ENCODE results near the gene KIF7.
A peak's percentile ranks its signal among the peaks of the same experiment; 100 is the strongest.

The KIF7 gene

DNA sequence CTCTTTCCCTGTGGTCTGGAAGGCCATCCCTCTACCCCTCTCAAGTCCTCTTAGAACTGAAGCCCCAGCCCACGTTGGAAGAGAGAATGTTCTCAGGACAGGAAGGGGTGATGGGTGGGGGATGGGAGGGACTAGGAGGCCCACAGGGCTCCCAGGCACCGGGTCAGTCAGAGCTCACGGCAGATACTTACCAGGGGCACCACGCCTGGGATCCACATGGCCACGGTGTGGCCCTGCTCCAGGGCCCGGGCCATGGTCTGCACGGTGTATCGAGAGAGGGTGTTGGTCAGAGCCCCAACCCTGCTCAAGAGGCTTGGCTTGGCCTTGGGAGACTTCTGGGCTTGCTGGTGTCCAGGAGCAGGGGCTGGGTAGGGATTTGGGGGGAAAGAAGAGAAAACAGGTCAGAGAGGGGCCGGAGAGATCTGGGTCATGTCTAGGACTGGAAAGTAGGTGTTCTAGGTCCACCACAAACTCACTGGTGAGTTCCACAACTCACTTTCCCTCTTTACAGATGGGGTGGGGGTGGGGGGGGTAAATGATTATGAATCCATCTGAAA is 14.1 kb upstream of the KIF7 start:
- H3K36me3 ChIP-seq (ENCODE audit: control insufficient read depth in 1 of 2, insufficient read depth in 2 of 2, low read length in 2 of 2), result no peaks in the 10 kb centered on the region
- H3K27ac ChIP-seq (ENCODE audit: low read length), result no peak overlapping the region
- no peaks in the 10 kb centered on the region for H3K27me3 ChIP-seq (ENCODE audit: low read depth, low read length)
- no peak overlapping the region for H3K4me3 ChIP-seq (ENCODE audit: low read depth in 1 of 2, low read length in 2 of 2)
- no peaks in the 10 kb centered on the region for H3K9me3 ChIP-seq (ENCODE audit: control insufficient read depth in 1 of 2, low read length in 2 of 2)
- H3K4me1 ChIP-seq (ENCODE audit: control insufficient read depth in 1 of 2, insufficient read depth in 2 of 2, low read length in 2 of 2), result peaks cover 0 to 7% of the 10 kb centered on the region in 2 donors

DNA sequence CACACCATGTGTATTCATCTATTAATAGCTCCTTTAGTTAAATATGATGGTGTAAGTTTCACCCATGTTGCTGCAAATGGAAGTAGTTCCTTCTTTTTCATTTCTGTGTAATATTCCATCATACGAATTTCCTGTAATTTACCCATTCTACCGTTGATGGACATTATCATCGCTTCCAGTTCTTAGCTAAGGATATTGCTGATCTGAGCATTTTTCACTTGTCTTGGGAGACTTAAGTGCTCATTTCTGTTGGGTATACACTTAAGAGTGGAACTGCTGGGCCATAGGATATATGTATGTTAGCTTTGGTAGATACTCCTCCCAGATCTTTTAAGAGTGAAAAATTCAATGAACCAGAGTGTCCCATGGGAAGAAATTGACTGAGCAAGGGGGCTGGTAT is 12.9 kb upstream of the KIF7 start:
- no peak overlapping the region for H3K27ac ChIP-seq (ENCODE audit: low read length)

DNA sequence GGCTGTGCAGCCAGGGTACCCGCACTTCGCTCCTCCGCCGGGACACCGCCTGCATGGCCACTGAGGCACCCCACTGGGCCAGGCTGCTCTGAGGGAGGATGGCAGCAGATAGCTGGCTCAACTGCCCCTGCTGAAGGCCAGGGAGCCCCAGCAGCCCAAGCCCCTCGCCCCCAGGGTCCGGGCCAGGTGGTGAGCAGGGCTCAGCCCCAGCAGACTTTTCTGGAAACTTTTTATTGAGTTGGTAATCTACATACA is 12.4 kb upstream of the KIF7 start:
- Histone ChIP-seq H3K27me3 (ENCODE audit: low read depth, low read length) (no peaks in the 10 kb centered on the region), H3K9me3 (ENCODE audit: control insufficient read depth in 1 of 2, low read length in 2 of 2) (no peaks in the 10 kb centered on the region), H3K27ac (ENCODE audit: low read length) (no peak overlapping the region), H3K4me1 (ENCODE audit: control insufficient read depth in 1 of 2, insufficient read depth in 2 of 2, low read length in 2 of 2) (peaks cover 2 to 8% of the 10 kb centered on the region in 2 donors), H3K36me3 (ENCODE audit: control insufficient read depth in 1 of 2, insufficient read depth in 2 of 2, low read length in 2 of 2) (no peaks in the 10 kb centered on the region), H3K4me3 (ENCODE audit: low read depth in 1 of 2, low read length in 2 of 2) (no peak overlapping the region)

More for the DNA sequence above, 12.9 kb upstream of the KIF7 start:
- no peaks in the 10 kb centered on the region for H3K9me3 ChIP-seq (ENCODE audit: control insufficient read depth in 1 of 2, low read length in 2 of 2)
- no peaks in the 10 kb centered on the region for H3K27me3 ChIP-seq (ENCODE audit: low read depth, low read length)
- no peaks in the 10 kb centered on the region for H3K36me3 ChIP-seq (ENCODE audit: control insufficient read depth in 1 of 2, insufficient read depth in 2 of 2, low read length in 2 of 2)
- peaks cover 0 to 8% of the 10 kb centered on the region in 2 donors for H3K4me1 ChIP-seq (ENCODE audit: control insufficient read depth in 1 of 2, insufficient read depth in 2 of 2, low read length in 2 of 2)
- H3K4me3 ChIP-seq (ENCODE audit: low read depth in 1 of 2, low read length in 2 of 2), result no peak overlapping the region

DNA sequence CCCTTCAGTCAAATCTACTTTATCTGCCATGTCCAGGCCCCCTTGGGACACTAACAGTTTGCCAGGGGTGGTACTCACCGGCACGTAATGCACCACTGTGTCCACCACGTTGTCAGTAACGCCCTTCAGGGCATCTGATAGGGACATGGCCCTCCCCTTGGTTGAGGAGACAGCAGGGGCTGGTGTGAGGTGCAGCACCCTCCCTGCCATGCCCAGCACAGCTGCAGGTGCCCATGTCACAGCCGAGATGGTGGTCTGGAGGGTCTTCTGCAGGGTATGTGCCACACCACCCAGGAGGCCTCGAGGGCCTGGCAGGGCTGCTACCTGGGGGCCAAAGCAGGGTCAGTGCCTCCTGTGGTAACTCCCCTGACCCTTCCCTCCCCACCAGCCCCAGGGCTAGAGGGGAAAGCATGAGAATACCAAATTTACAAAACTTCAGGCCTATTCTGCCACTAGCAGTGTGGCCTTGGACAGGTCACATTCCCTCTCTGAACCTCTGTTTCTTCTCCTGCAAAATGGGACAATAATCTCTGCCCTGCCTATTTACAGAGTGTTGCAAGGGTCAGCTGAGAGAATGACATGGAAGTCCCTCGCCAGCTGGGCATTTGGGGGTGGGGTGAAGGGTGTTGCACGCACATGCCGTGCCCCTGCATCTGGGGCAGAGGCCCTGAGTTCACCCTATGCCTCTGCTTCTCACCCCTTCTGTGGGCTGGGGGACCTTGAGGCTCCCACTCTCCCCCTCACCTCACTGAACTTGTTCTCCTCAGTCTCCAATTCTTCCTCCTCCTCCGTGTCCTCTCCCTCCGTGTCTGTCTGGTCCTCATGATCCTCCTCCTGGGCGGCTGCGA is 11.8 kb upstream of the KIF7 start:
- H3K36me3 ChIP-seq (ENCODE audit: control insufficient read depth in 1 of 2, insufficient read depth in 2 of 2, low read length in 2 of 2), result no peaks in the 10 kb centered on the region
- H3K4me1 ChIP-seq (ENCODE audit: control insufficient read depth in 1 of 2, insufficient read depth in 2 of 2, low read length in 2 of 2), result peaks cover 5 to 8% of the 10 kb centered on the region in 2 donors
- H3K27me3 ChIP-seq (ENCODE audit: low read depth, low read length), result no peaks in the 10 kb centered on the region
- H3K27ac ChIP-seq (ENCODE audit: low read length), result no peak overlapping the region
- no peaks in the 10 kb centered on the region for H3K9me3 ChIP-seq (ENCODE audit: control insufficient read depth in 1 of 2, low read length in 2 of 2)
- no peak overlapping the region for H3K4me3 ChIP-seq (ENCODE audit: low read depth in 1 of 2, low read length in 2 of 2)

DNA sequence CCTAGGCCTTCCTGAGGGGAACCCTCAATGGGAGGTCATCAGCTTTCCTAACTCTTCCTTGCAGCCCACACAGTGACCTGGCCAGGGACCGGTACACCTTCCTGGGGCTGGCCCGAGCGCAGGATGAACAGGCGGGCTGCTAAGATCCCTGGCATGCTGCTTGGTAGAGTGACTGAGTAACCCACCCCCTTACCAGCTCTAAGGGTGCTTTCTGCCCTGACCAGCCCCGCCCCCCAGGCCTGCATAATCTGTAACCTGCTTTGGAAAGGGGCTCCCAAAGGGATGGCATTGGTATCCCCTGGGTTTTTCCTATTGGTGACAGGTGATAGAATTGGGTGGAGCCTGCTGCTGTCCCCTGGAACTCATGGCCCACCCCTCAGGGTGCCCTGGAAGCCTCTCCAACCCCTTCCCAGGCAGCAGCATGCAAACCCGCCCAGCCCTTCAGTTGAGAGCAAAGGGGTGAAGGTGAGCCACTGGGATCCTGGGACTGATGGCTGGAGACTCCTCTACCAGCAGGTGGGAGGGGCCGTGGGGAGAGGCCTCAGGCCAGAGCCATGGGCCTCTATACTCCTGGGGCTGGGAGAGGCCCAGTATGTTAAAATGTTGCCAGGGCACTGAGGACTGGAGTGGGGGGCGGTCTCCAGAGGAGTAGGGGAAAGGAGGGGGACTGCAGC is 11.1 kb upstream of the KIF7 start:
- peaks cover 5 to 8% of the 10 kb centered on the region in 2 donors for H3K4me1 ChIP-seq (ENCODE audit: control insufficient read depth in 1 of 2, insufficient read depth in 2 of 2, low read length in 2 of 2)
- no peak overlapping the region for H3K27ac ChIP-seq (ENCODE audit: low read length)
- no peaks in the 10 kb centered on the region for H3K27me3 ChIP-seq (ENCODE audit: low read depth, low read length)
- H3K9me3 ChIP-seq (ENCODE audit: control insufficient read depth in 1 of 2, low read length in 2 of 2), result no peaks in the 10 kb centered on the region
- H3K4me3 ChIP-seq (ENCODE audit: low read depth in 1 of 2, low read length in 2 of 2), result peak overlapping the region in 1 of 2 donors; percentile 43
- H3K36me3 ChIP-seq (ENCODE audit: control insufficient read depth in 1 of 2, insufficient read depth in 2 of 2, low read length in 2 of 2), result no peaks in the 10 kb centered on the region

DNA sequence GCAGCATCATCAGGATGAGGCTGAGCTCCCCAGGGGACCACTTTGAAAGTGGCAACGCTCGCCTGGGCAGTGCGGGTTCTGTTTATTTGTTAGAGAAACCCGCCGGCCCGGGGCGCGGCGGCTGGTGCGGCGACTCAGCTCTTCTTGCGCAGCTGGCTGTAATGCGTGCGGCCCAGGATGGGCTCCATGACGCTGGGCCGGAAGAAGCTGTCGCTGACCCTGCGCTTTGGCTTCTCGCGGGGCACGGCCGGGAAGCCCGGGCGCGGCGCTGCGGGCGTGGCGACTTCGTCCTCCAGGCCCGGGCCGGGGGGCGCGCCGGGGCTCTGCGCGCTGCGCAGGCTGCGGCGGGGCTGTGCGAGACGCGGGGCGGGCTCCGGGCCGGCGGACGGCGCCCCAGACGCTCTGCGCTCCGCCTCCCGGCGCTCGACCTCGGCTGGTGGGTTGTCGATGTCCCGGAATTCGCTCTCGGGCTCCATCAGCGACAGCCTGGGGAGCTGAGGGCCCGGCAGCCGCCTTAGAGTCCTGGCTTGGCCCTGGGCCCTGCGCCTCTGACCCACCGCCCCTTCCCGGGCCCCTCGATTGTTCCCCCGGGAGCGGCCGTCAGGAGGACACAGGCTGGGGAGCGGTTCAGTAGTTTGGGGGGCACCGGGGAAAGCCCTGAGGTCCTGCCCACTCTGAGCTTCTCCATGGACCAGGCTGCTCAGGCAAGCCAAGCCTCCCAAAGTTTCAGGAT is 10.3 kb upstream of the KIF7 start:
- H3K4me3 ChIP-seq (ENCODE audit: low read depth in 1 of 2, low read length in 2 of 2), result peak overlapping the region in 1 of 2 donors; percentile 43
- H3K4me1 ChIP-seq (ENCODE audit: control insufficient read depth in 1 of 2, insufficient read depth in 2 of 2, low read length in 2 of 2), result peaks cover 5 to 8% of the 10 kb centered on the region in 2 donors
- H3K9me3 ChIP-seq (ENCODE audit: control insufficient read depth in 1 of 2, low read length in 2 of 2), result no peaks in the 10 kb centered on the region
- H3K36me3 ChIP-seq (ENCODE audit: control insufficient read depth in 1 of 2, insufficient read depth in 2 of 2, low read length in 2 of 2), result no peaks in the 10 kb centered on the region
- H3K27ac ChIP-seq (ENCODE audit: low read length), result no peak overlapping the region
- H3K27me3 ChIP-seq (ENCODE audit: low read depth, low read length), result no peaks in the 10 kb centered on the region

DNA sequence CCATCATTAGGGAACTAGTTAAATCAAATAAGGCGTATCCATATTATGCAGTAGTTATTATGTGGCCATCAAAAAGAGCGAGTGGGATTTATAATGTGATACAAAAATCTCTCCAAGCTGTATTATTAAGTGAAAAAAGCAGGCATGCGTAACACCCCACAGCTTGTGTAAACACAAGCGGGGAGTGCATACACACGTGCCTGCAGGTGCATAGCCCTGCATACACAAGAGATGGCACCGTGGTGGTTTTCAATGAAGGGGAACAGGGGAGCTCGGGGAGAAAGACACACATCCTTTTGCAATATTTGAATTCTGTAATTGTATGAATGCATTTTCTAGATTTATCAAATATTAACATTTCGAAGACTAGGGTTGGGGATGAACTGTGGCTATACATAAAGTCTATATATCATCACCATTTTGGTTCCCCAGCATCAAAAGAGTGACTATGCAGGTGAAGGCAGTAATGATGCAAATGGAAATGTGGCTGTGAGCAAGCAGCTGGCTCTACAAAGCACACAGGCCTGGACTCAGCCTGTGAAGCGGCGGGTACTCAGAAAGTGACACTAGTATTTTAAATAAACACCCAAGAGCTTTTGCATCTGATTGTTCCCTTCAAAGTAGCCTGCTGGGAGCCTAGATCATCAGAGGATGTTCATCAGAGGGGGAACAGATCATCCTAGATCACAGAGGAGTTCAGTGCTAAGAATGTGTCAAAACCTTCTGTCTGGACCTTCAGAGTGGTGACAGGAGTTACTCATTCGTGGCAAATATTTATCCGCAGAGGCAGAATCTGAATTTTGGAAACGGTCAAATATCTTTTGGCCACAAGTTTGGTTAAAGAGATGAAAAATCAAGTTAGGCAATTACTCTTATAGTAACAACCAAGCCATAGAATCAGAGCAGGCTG is 9.4 kb upstream of the KIF7 start:
- no peak overlapping the region for H3K4me3 ChIP-seq (ENCODE audit: low read depth in 1 of 2, low read length in 2 of 2)
- H3K36me3 ChIP-seq (ENCODE audit: control insufficient read depth in 1 of 2, insufficient read depth in 2 of 2, low read length in 2 of 2), result no peaks in the 10 kb centered on the region
- H3K27me3 ChIP-seq (ENCODE audit: low read depth, low read length), result no peaks in the 10 kb centered on the region
- no peaks in the 10 kb centered on the region for H3K9me3 ChIP-seq (ENCODE audit: control insufficient read depth in 1 of 2, low read length in 2 of 2)
- no peak overlapping the region for H3K27ac ChIP-seq (ENCODE audit: low read length)
- peaks cover 5 to 8% of the 10 kb centered on the region in 2 donors for H3K4me1 ChIP-seq (ENCODE audit: control insufficient read depth in 1 of 2, insufficient read depth in 2 of 2, low read length in 2 of 2)

DNA sequence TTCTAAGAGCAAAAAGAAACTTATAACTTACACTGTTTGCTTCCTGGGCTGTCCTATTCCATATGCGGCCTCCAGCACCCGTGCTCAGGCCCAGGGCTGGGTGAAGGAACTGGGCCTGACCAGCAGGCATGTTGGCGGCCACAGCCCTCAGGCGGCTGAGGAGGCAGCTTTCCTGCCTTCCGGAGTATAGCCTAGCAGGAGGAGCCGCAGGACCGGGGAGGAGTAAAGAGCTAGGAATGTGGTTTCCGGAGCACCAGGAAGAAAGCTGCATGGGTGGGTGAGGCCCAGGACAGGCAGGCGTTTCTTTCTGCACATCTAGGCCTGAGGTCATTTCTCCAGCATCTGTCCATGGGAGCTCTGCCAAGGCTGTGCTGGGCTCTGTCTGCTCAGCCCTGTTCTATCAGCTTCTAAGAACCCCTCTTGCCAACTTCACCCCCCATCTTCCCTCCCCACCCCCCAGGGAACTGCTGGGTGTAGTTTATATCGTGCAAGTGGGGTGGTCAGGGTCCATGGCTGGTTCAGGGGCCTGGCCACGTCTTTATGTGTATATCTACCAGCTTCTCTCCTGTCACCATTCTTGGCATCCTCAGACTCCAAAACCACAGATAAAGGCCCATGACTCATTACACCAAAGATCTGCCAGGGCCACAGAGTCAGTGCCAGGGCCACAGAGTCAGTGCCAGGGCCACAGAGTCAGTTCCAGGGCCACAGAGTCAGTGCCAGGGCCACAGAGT is 7.8 kb upstream of the KIF7 start:
- Histone ChIP-seq H3K27ac (ENCODE audit: low read length) (peak overlapping the region; percentile 69), H3K27me3 (ENCODE audit: low read depth, low read length) (no peaks in the 10 kb centered on the region), H3K4me1 (ENCODE audit: control insufficient read depth in 1 of 2, insufficient read depth in 2 of 2, low read length in 2 of 2) (peaks cover 5 to 8% of the 10 kb centered on the region in 2 donors), H3K36me3 (ENCODE audit: control insufficient read depth in 1 of 2, insufficient read depth in 2 of 2, low read length in 2 of 2) (no peaks in the 10 kb centered on the region), H3K9me3 (ENCODE audit: control insufficient read depth in 1 of 2, low read length in 2 of 2) (no peaks in the 10 kb centered on the region), H3K4me3 (ENCODE audit: low read depth in 1 of 2, low read length in 2 of 2) (no peak overlapping the region)

DNA sequence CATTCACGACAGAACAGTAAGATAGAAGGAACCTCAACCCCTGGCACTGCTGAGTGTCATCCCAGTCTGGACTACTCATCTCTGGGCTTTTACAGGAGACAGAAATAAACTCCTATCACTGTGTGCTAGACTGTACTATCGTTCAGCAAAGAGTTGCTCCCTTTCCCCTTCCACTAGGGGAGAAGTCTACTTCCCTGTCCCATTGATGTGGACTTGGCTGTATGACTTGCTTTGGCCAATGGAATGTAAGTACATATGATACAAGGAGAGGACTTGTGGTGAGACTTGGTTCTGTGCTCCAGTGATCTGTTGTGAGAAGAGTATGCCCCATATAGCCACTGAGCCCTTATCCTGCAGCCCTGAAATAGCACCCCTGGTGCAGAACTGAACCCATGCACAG is 5.3 kb upstream of the KIF7 start:
- Histone ChIP-seq H3K27ac (ENCODE audit: low read length) (no peak overlapping the region), H3K27me3 (ENCODE audit: low read depth, low read length) (no peaks in the 10 kb centered on the region), H3K36me3 (ENCODE audit: control insufficient read depth in 1 of 2, insufficient read depth in 2 of 2, low read length in 2 of 2) (no peaks in the 10 kb centered on the region), H3K4me3 (ENCODE audit: low read depth in 1 of 2, low read length in 2 of 2) (no peak overlapping the region), H3K9me3 (ENCODE audit: control insufficient read depth in 1 of 2, low read length in 2 of 2) (no peaks in the 10 kb centered on the region), H3K4me1 (ENCODE audit: control insufficient read depth in 1 of 2, insufficient read depth in 2 of 2, low read length in 2 of 2) (peaks cover 5 to 10% of the 10 kb centered on the region in 2 donors)

DNA sequence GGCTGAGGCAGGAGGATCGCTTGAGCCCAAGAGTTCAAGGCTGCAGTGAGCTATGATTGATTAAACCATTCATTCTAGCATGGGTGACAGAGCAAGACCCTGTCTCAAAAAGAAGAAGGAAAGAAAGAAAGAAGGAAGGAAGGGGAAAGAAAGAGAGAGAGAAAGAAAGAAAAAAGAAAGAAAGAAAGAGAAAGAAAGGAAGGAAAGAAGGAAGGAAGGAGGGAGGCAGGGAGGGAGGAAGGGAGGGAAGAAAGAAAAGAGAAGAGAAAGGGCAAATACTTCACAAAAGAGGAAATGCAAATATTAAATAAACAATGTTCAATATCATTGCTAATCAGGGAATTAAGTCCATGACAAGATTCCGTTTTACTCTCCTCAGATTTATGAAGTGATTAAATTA is 4.0 kb upstream of the KIF7 start:
- Histone ChIP-seq H3K9me3 (ENCODE audit: control insufficient read depth in 1 of 2, low read length in 2 of 2) (no peaks in the 10 kb centered on the region), H3K36me3 (ENCODE audit: control insufficient read depth in 1 of 2, insufficient read depth in 2 of 2, low read length in 2 of 2) (no peaks in the 10 kb centered on the region), H3K4me3 (ENCODE audit: low read depth in 1 of 2, low read length in 2 of 2) (no peak overlapping the region), H3K4me1 (ENCODE audit: control insufficient read depth in 1 of 2, insufficient read depth in 2 of 2, low read length in 2 of 2) (peaks cover 5 to 15% of the 10 kb centered on the region in 2 donors), H3K27me3 (ENCODE audit: low read depth, low read length) (no peaks in the 10 kb centered on the region), H3K27ac (ENCODE audit: low read length) (no peak overlapping the region)
